Stimulated activated CD4-positive, alpha-beta T cell treated with anti-CD3 and anti-CD28 coated beads, Interleukin-4, amount 100 ng/mL, for 1 hour (primary cell): ENCODE measurements around the gene ZNF333.

ENCODE experiments used
- DNase-seq: peaks from one replicate; pipeline ENCODE4 v3.0.0-alpha.2; 2020

ZNF333 gene

DNA sequence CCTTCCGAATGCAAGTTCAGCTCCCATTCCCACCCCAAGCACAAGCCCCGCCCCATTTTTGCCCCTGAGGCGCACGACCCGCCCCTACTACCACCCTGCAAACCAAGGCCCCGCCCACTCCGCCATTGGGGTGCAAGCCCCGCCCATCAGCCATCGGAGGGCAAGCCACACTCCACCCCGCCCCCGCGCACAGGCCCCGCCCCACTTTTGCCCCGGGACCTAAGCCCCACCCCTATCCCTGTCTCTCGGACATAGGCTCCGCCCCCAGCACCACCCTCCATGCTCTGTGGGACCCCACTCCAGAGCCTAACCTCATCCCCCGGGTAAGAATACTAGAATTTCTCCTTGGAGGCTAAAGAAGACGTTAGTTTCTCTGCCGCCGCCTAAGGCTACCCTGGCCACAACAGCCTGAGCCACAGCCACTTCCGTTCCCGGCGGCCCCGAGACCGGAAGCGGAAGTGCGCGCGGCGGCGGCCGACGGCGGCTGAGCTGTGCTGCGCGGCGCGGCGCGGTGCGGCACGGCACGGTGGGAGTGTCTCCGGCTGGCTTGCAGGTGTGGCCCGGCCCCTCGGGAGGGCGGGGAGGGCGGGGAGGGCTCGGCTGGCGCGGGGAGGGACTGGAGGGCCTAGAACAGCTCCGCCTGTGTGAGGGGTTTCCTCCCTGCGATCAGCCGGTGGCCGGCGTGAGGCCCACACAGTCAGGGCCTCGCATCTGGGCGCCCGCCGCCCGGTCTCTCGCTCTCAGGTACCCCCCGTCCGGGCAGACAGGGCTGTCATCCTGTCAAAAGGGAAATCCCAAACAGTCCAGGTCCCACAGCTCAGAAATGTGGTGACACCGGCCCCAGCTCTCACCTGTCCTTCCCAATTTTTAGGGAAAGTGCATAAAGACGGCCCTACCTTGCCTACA is at the start of gene ZNF333:
ZNF333 (plus strand) TSS at position 451 of the 906 bp plus-strand sequence. CDS start 3,444 bp downstream, outside the sequence.
- peak; percentile 99 for DNase-seq

DNA sequence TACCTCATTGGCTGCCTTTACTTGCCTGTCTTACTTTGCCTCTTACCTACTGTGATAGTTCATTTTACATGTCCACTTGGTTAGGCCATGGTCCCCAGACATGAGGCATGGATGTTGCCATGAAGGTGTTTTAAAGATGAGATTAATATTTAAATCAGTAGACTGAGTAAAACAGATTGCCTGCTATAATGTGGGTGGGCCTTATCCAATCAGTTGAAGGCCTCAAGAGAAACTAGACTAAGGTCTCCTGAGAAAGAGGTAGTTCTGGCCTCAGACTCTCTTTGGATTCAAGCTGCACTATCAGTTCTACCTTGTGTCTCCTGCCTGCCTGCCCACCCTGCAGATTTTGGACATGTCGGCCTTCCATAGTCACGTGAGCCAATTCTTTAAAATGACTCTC is 41.3 kb upstream of the ZNF333 start:
- no peak for DNase-seq

DNA sequence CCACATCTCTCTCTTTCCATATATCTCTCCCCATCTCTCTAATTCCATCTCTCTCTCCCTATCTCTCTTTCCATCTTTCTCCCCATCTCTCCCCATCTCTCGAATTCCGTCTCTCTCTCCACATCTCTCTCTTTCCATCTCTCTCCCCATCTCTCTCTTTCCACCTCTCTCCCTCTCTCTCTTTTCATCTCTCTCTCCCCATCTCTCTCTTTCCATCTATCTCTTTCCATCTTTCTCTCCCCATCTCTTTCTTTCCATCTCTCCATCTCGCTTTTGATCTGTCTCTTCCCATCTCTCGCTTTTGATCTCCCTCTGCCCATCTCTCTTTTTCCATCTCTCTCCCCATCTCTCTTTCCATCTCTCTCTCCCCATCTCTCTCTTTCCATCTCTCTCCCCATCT is 40.8 kb upstream of the ZNF333 start:
- no peak for DNase-seq

DNA sequence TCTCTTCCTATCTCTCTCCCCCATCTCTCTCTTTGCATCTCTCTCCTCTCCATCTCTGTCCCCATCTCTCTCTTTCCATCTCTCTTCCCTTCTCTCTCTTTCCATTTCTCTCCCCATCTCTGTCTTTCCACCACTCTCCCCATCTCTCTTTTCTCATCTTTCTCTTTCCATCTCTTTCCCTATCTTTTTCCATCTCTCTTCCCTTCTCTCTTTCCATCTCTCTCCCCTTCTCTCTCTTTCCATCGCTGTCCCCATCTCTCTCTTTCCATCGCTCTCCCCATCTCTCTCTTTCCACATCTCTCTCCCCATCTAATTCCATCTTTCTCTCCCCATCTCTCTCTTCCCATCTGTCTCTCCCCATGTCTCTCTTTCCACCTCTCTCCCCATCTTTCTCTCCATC is 39.7 kb upstream of the ZNF333 start:
- DNase-seq = no peak

DNA sequence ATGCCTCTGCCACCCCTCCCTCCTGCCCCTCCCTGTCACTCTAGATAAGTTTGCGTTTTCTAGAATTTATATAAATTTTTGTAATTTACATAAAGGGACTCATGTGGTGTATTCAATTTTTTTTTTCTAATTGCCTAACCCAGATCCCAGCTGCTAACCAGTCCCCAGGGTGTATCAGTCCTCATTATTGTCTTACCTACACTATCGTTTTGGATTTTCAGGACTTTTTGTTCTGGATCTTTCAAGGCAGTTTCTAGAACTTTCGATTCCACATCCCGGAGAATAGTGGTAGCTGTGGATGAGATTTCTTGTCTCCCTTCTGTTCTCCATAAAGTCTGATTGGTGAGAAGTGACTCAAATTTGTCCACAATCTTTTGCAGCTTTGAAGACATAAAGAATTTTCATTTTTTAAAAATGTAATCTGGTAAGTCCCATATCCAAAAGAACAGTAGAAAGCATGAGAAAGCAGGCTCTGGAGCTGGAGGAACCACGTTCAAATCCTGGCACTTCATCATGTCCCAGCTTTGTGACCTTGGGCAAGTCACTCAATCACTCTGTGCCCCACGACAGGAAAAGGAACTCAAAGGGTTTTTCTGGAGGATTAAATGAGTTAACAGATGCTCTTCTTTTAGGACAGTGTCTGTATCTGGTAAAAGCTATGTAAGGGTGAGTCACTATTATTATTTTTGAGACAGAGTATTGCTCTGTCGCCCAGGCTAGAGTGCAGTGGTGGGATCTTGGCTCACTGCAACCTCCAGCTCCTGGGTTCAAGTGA is 34.9 kb upstream of the ZNF333 start:
- DNase-seq = no peak

DNA sequence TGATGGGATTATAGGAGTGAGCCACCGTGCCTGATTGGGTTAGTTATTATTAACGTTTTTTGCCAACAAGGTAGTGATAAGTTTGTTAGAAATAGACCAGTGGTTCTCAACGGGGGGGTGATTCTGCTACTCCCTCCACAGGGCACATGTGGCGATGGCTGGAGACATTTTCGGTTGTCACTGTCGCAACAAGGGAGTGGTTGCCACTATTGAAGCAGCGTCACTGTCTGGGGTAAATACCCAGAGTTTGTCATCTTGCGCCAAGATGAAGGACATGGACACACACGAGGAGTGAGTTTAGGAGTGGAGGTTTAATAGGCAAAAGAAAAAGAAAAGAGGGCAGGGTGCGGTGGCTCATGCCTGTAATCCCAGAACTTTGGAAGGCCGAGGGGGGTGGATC is 34.1 kb upstream of the ZNF333 start:
- no peak for DNase-seq

DNA sequence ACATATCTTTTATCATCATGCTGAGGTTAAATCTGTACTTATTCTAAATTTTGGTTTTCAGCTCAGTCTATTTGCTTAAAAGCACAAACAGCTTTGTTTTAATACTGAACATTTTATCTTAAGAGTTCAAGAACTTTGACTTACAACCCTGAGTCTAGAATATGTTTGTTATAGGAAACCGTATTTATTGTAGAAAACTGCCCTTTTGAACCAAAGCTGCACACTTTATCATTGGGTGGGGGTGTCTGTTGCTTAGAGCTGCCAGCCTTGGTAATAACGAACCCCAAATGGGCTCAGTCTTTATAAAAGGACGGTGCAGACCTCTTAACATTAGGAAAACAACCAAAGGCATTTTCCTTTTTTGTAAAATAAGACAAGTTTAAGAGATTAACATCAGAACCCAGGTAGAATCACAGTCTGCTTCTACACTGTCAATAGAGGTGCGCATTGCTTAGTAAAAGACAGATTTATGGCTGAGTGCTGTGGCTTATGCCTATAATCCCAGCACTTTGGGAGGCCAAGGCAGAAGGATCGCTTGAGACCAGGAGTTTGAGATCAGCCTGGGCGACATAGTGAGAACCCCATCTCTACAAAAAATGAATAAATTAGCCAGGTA is 29.9 kb upstream of the ZNF333 start:
- no peak for DNase-seq

- DNase-seq = no peak
Observed at GRCh38 chr19:14661372-14661924, 28.4 kb upstream of the ZNF333 start.

GRCh38 chr19:14669940-14670339 is 19.9 kb upstream of the ZNF333 start:
- no peak for DNase-seq

GRCh38 chr19:14670408-14670807 is 19.4 kb upstream of the ZNF333 start:
- DNase-seq = no peak

DNA sequence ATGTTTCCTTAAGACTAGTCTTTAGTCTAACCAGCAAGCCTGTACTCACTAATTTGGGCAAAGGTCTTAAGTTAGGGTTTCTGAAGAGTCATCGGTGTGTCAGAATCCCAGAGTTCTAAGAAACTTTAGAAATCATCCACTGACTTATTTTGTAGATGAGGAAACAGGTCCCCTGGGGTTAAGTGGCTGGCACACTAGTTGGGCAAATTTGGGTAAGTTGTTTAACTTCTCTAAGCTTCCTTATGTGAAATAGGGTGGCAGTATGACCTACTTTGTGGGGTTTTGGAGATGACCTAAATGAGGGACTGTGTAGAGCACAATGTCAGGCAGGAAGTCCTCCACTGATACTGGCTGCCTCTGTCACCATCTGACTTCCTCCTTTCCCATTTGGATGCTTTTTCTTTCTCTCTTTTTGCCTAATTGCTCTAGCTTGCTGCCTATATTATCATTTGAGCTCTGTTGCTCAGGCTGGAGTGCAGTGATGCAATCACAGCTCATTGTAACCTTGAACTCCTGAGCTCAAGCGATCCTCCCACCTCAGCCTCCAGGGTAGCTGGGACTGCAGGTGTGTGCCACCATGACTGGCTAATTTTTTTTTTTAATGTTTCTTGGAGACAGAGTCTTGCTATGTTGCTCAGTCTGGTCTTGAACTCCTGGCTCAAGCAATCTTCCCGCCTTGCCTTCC is 17.5 kb upstream of the ZNF333 start:
- DNase-seq = no peak

GRCh38 chr19:14673088-14673487 is 16.8 kb upstream of the ZNF333 start:
- no peak for DNase-seq

GRCh38 chr19:14674764-14675163 is 15.1 kb upstream of the ZNF333 start, which contains the start of gene ADGRE3:
Gene ADGRE3 (minus strand): TSS chr19:14674844. CDS start chr19:14674770, 74 bp downstream.
- DNase-seq = no peak

DNA sequence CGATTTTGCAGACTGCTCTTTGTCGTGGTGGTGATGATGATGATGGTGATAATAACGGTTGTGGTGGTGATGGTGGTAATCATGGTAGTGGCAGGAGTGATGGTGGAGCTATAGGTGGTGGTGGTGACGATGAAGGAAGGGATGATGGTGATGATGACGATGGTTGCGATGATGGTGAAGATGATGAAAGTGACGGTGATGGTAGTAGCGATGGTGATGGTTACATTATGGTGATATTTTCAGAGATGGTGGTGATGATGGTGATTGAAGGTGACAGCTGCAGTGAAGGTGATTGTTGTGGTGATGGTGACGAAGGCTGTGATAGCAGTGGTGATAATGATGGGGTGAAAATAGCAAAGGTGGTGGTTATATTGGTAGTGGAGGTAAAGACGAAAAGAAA is 13.1 kb upstream of the ZNF333 start:
- no peak for DNase-seq

DNA sequence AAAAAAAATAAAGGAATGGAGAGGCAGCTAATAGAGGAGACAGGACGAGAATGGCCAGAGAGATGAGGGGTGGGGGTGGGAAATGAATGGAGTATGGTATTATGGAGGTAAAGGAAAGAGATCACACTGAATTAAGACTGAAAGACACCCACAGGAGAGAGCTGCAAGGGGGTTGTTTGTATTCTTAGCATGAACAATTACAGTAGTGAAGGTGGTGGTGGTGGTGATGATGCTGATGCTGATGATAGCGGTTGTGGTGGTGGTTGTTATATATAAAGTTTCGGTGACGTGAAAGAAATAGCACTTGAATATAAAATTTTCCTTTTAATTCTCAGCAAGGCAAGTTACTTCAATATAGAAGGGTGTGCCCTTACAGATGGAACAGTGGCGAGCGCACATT is 12.4 kb upstream of the ZNF333 start:
- no peak for DNase-seq

GRCh38 chr19:14678199-14678598 is 11.6 kb upstream of the ZNF333 start:
- no peak for DNase-seq

GRCh38 chr19:14682084-14682483 is 7.8 kb upstream of the ZNF333 start:
- no peak for DNase-seq

GRCh38 chr19:14683439-14683838 is 6.4 kb upstream of the ZNF333 start:
- no peak for DNase-seq

- DNase-seq = peak; percentile 12
Observed at GRCh38 chr19:14686411-14686810, 3.4 kb upstream of the ZNF333 start.

- DNase-seq = no peak
Observed at GRCh38 chr19:14694641-14695266, 4.9 kb downstream of the ZNF333 start.

GRCh38 chr19:14695471-14695870 is 5.6 kb downstream of the ZNF333 start:
- no peak for DNase-seq

- no peak for DNase-seq
Observed at GRCh38 chr19:14699641-14700040, 9.8 kb downstream of the ZNF333 start.
